CD4-positive, alpha-beta T cell (primary cell): ENCODE results near the gene CDH6. TPM values are rescaled to one million over a fixed set of nuclear protein-coding genes. Genes with fewer than 3 reads are reported as not detected.

Source experiments
- ATAC-seq: fragments of 200-7000 bp; cut with Tn5 transposase; one replicate; pipeline ENCODE4 v1.10.0; 2022; ENCODE audit warnings: mild to moderate bottlenecking; ENCODE audit not compliant: poor library complexity
- CTCF ChIA-PET: fragments of 350-600 bp; sonication (Branson Sonifier 250); formaldehyde crosslinking; loops from one replicate; lab custom pipeline; 2021; ENCODE audit warnings: antibody characterized with exemption, inconsistent platforms; lab: Charles Lee
- POLR2A ChIA-PET: fragments of 350-600 bp; sonication (Branson Sonifier 250); formaldehyde crosslinking; loops from one replicate; lab custom pipeline; 2021; ENCODE audit warnings: antibody characterized with exemption, inconsistent platforms; lab: Charles Lee
- DNase-seq, 14 experiments: peaks; one replicate each; pipeline ENCODE4 v3.0.0-alpha.2; 2013 to 2020; ENCODE audit warnings: mixed read lengths in 2 of 14
- H3K27ac ChIP-seq, 2 donors: one replicate each; pipeline versions ENCODE4 v1.5.1 to v1.7.0; 2013; ENCODE audit warnings: low read length in 2 of 2, low read depth in 1 of 2, mild to moderate bottlenecking in 1 of 2
- H3K27me3 ChIP-seq, 2 experiments: 1 replicate in 1 of 2; 2 replicates in 1 of 2; pipeline versions ENCODE4 v1.6.1 to v1.7.0; 2013; ENCODE audit warnings: low read length in 2 of 2, control low read depth in 1 of 2, mild to moderate bottlenecking in 1 of 2, moderate library complexity in 1 of 2; ENCODE audit not compliant: insufficient read depth in 2 of 2, control insufficient read depth in 1 of 2
- H3K36me3 ChIP-seq: one replicate; pipeline ENCODE4 v1.6.1; 2013; ENCODE audit warnings: low read length, control low read depth; ENCODE audit not compliant: insufficient read depth
- H3K4me1 ChIP-seq: one replicate; pipeline ENCODE4 v1.6.1; 2013; ENCODE audit warnings: low read length, control low read depth; ENCODE audit not compliant: insufficient read depth
- H3K4me3 ChIP-seq: one replicate; pipeline ENCODE4 v1.5.1; 2013; ENCODE audit warnings: mild to moderate bottlenecking, low read length, moderate library complexity
- H3K9me3 ChIP-seq, 2 experiments: 1 replicate in 1 of 2; 2 replicates in 1 of 2; pipeline versions ENCODE4 v1.6.1 to v1.7.0; 2013; ENCODE audit warnings: low read length in 2 of 2, mild to moderate bottlenecking in 2 of 2, control low read depth in 1 of 2, moderate library complexity in 1 of 2; ENCODE audit not compliant: control insufficient read depth in 1 of 2, insufficient read depth in 1 of 2
- H3K27ac Mint-ChIP-seq: one replicate; pipeline ENCODE4 v1.8.0; 2020; ENCODE audit warnings: mixed read lengths
- H3K27me3 Mint-ChIP-seq: one replicate; pipeline ENCODE4 v1.8.0; 2021; ENCODE audit warnings: mixed read lengths
- H3K36me3 Mint-ChIP-seq: one replicate; pipeline ENCODE4 v1.8.0; 2021; ENCODE audit warnings: low read depth, mixed read lengths
- H3K4me1 Mint-ChIP-seq: one replicate; pipeline ENCODE4 v1.8.0; 2021; ENCODE audit warnings: low read depth, mixed read lengths
- H3K4me3 Mint-ChIP-seq: one replicate; pipeline ENCODE4 v1.8.0; 2020; ENCODE audit warnings: mild to moderate bottlenecking, mixed read lengths
- H3K9me3 Mint-ChIP-seq: one replicate; pipeline ENCODE4 v1.8.0; 2020; ENCODE audit warnings: mixed read lengths
- intact Hi-C, 2 experiments: fragments of 100-400 bp; cut with DNase I in 1 of 2; cut with micrococcal nuclease in 1 of 2; formaldehyde crosslinking; loops; one replicate each; pipeline versions ENCODE4 v1.15.1 to v1.9.0; 2023 to 2025; cut with DNase I, micrococcal nuclease
- total RNA-seq, 174 experiments: library from RNA in 2 of 174; stranded (reverse) in 2 of 174; gene quantifications; one replicate each; pipeline ENCODE4 v1.2.3 and lab custom pipeline; 2021 to 2026
- TF ChIP-seq, protein P1 (sequence below): fragments of 200-600 bp; IDR thresholded peaks from one replicate; pipeline ENCODE4 v1.8.0; 2022; ENCODE audit warnings: antibody characterized with exemption, mild to moderate bottlenecking

Gene CDH6
- total RNA-seq, 2 experiments from 2014 or later = not detected

DNA sequence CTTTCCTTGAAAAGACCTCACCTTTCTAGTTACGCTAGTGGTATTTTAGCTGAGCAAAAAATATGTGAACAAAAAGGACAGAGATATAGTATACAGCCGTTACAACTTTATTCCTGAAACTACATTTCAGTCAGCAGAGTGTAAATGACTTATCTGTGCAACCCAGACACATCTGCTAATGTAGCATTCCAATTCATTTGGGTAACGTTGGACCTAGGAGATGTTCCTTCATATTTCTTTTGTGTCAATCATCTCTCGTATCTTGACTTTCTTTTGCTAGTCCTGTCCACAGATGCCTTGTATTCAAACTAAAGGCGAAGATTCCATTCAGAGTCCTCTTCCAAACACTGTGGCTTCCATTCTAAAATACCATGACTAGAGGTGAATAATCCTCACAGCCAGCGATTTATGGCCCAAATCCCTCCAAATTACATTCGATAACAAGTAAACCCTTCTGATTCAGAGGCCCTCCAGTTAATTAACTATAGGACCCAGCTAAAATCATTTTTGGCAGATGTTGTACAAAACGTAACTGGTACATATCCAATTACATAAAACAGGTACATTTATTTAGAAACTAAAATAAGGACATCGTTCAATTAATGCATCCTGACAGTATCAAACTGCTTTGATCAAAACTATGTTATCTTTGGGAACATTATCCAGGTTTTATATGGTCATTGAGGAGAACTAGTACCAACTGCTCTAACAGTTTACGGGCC, 182.7 kb downstream of the CDH6 start:
- Mint-ChIP-seq H3K4me3 (no peak overlapping the region), H3K36me3 (no peaks in the 10 kb centered on the region), H3K27me3 (peaks cover 6% of the 10 kb centered on the region), H3K27ac (no peak overlapping the region), H3K4me1 (no peaks in the 10 kb centered on the region), H3K9me3 (no peaks in the 10 kb centered on the region)
- ChIA-PET POLR2A (no interaction called here), CTCF (no interaction called here)
- intact Hi-C loops = no loop called here
- ATAC-seq = no peak
- H3K27me3 ChIP-seq = no peaks in the 10 kb centered on the region
- H3K36me3 ChIP-seq = no peaks in the 10 kb centered on the region
- DNase-seq = no peak
- no peak overlapping the region for H3K27ac ChIP-seq
- no peak overlapping the region for H3K4me3 ChIP-seq
- no peaks in the 10 kb centered on the region for H3K9me3 ChIP-seq
- H3K4me1 ChIP-seq = no peaks in the 10 kb centered on the region
- TF ChIP-seq, protein P1, sequence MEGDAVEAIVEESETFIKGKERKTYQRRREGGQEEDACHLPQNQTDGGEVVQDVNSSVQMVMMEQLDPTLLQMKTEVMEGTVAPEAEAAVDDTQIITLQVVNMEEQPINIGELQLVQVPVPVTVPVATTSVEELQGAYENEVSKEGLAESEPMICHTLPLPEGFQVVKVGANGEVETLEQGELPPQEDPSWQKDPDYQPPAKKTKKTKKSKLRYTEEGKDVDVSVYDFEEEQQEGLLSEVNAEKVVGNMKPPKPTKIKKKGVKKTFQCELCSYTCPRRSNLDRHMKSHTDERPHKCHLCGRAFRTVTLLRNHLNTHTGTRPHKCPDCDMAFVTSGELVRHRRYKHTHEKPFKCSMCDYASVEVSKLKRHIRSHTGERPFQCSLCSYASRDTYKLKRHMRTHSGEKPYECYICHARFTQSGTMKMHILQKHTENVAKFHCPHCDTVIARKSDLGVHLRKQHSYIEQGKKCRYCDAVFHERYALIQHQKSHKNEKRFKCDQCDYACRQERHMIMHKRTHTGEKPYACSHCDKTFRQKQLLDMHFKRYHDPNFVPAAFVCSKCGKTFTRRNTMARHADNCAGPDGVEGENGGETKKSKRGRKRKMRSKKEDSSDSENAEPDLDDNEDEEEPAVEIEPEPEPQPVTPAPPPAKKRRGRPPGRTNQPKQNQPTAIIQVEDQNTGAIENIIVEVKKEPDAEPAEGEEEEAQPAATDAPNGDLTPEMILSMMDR = no peak

DNA sequence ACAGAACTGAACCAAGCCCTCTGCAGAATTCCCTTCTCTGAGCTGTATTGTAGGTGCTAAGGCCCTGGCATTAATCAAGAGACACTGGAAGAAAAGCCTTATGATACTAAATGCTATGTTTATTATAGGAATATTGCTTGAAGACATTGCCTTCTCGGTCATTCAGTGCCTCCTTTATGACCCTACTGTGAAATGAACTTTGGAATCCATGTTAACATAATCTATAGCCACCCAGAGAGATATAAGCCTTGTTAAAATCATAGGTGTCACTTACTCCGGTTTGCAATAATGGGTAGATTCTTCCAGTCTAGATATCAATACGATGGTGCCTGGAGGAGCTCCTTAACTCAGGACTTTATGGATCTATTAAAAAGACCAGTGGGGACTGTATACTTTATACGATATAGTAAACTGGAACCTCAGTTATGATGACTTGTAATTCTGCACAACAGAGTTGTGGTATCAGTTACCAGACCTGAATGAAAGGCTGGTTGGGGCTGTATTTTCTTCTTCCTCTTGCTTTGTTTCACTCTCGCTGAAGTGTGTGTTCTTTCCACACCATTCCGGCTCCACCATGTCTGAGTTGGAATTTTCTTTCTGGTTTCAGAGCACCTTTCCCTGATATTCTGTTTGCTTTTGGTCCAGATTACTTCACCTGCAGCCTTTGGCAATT, 183.9 kb downstream of the CDH6 start:
- Mint-ChIP-seq H3K4me3 (no peak overlapping the region), H3K4me1 (no peaks in the 10 kb centered on the region), H3K9me3 (no peaks in the 10 kb centered on the region), H3K27ac (no peak overlapping the region), H3K36me3 (no peaks in the 10 kb centered on the region), H3K27me3 (peaks cover 14% of the 10 kb centered on the region)
- H3K9me3 ChIP-seq = no peaks in the 10 kb centered on the region
- H3K36me3 ChIP-seq = no peaks in the 10 kb centered on the region
- peaks cover 0 to 5% of the 10 kb centered on the region in 2 experiments for H3K27me3 ChIP-seq
- no peak overlapping the region for H3K27ac ChIP-seq
- POLR2A ChIA-PET = no interaction called here
- ATAC-seq = no peak
- no peak for DNase-seq
- no peaks in the 10 kb centered on the region for H3K4me1 ChIP-seq
- CTCF ChIA-PET = no interaction called here
- H3K4me3 ChIP-seq = no peak overlapping the region
- TF ChIP-seq, protein P1 = no peak
- intact Hi-C loops = no loop called here

DNA sequence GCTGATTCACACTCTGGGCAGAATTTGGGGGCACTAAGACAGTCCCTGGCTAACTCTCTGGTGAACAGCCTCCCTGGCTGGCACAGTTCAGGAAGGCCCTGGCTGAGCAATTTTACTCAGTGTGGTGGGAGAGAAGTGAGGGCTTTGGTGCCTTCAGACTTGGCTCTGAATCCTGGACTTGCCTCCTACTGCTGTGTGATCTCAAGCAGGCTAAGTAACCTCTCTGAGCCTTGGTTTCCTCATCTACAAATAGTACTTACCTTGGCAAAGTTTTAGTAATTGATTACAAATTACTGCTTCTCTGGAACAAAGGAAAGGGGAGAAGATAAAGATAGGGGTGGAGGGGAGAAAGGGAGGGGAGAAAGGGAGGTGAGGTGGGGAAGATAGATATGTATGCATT, 184.7 kb downstream of the CDH6 start:
- Mint-ChIP-seq H3K4me3 (no peak overlapping the region), H3K4me1 (no peaks in the 10 kb centered on the region), H3K36me3 (no peaks in the 10 kb centered on the region), H3K27ac (no peak overlapping the region), H3K9me3 (no peaks in the 10 kb centered on the region), H3K27me3 (peaks cover 19% of the 10 kb centered on the region)
- TF ChIP-seq, protein P1 = no peak
- Histone ChIP-seq H3K4me1 (no peaks in the 10 kb centered on the region), H3K36me3 (no peaks in the 10 kb centered on the region), H3K4me3 (no peak overlapping the region), H3K27me3 (peaks cover 0 to 5% of the 10 kb centered on the region in 2 experiments), H3K27ac (no peak overlapping the region), H3K9me3 (no peaks in the 10 kb centered on the region)
- no peak for ATAC-seq
- ChIA-PET POLR2A (no interaction called here), CTCF (no interaction called here)
- DNase-seq = no peak
- intact Hi-C loops = no loop called here
